ENCODE results near the gene CDKN2AIP. TPM values are rescaled to one million over a fixed set of nuclear protein-coding genes. Genes with fewer than 3 reads are reported as not detected.

Gene CDKN2AIP
- total and polyA plus RNA-seq, 2 donors (not counting 1 experiment from before 2014, with no cell fraction given): 13.6 to 36.0 TPM

DNA sequence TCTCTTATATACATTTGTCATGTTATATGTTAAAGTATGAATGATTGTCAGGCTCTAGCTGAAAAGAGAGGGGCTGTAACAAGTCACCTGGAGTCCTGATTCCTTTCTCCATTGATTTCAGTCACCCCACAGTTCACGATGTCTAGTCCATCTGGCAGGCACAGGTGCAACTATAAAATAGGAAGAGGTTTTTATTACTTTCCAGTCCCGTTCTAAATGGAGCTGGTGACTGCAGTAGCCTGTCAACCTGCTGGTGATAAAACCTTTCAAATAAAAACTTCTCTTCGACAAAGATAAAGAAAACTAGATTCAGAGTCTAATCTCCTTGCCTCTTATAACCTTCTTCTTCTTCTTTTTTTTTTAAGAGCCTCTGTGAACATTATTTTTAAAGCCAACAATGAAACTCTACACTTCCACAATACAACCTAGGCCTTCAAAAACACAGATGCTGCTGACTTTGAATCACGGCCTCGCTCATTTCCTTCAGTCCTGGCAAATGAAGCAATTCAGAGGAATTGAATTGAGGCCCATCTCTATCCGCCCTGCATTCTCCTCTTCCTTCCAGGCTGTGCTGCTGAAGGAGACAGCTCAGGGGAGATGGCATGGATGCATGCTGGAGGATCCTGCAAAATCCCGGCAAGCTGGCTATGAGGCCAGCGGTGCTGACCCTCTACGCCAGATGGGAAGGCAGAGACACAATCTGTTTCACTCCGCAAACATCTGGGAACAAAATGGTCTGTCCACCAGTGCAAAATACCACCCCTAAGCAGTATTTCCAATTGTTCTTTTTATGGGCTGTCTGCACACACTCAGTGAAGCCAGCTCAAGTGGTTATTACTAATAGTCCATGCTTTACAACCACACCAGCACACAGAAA lies 27.3 kb upstream of the CDKN2AIP start:
- ATAC-seq (ENCODE audit: low read depth) (no peak), DNase-seq (no peak)
- Histone ChIP-seq H3K36me3 (replicated peaks in 1 of 2; ENCODE audit: control extremely low read depth in 1 of 2, control insufficient read depth in 1 of 2, extremely low read depth in 1 of 2, insufficient read depth in 2 of 2, low read length in 1 of 2) (no peaks in the 10 kb centered on the region), H2AFZ (ENCODE audit: insufficient read depth, low read depth, low read length, poor library complexity, severe bottlenecking) (peak overlapping the region; percentile 14), H3K9ac (ENCODE audit: low read length) (no peak overlapping the region), H4K20me1 (ENCODE audit: control insufficient read depth, insufficient read depth, low read length, poor library complexity, severe bottlenecking) (no peaks in the 10 kb centered on the region), H3K4me2 (replicated peaks; ENCODE audit: low read depth, low read length, poor library complexity, severe bottlenecking) (no peak overlapping the region), H3K4me1 (ENCODE audit: control insufficient read depth in 2 of 2, insufficient read depth in 2 of 2, low read length in 2 of 2) (no peaks in the 10 kb centered on the region), H3K27ac (ENCODE audit: low read length in 2 of 2) (no peak overlapping the region), H3K79me2 (ENCODE audit: control insufficient read depth, insufficient read depth, low read length) (no peaks in the 10 kb centered on the region), H3K9me3 (ENCODE audit: control extremely low read depth in 1 of 3, control insufficient read depth in 2 of 3, insufficient read depth in 1 of 3, low read length in 2 of 3) (no peaks in the 10 kb centered on the region), H3K4me3 (ENCODE audit: control extremely low read depth in 1 of 5, extremely low read depth in 1 of 5, insufficient read depth in 1 of 5, low read depth in 2 of 5, low read length in 4 of 5) (no peak overlapping the region), H3K27me3 (replicated peaks in 1 of 4; ENCODE audit: control extremely low read depth in 1 of 4, control insufficient read depth in 3 of 4, insufficient read depth in 4 of 4, low read length in 3 of 4) (no peaks in the 10 kb centered on the region)
- H3K4me3 Mint-ChIP-seq: no peak overlapping the region
- H3K4me1 Mint-ChIP-seq: peaks cover 2% of the 10 kb centered on the region
- POLR2A ChIA-PET: no interaction called here
- CTCF ChIA-PET: interaction anchor here (1.1 kb wide), 1 partner anchor 10 kb away, joined by 3 read pairs; no protein-coding TSS in a partner anchor
- no peak for TF ChIP-seq EZH2 (IDR thresholded peaks at IDR 0.05; ENCODE audit: borderline replicate concordance, insufficient read depth, low read depth, low read length, poor library complexity, severe bottlenecking)
- TF ChIP-seq, protein P1, sequence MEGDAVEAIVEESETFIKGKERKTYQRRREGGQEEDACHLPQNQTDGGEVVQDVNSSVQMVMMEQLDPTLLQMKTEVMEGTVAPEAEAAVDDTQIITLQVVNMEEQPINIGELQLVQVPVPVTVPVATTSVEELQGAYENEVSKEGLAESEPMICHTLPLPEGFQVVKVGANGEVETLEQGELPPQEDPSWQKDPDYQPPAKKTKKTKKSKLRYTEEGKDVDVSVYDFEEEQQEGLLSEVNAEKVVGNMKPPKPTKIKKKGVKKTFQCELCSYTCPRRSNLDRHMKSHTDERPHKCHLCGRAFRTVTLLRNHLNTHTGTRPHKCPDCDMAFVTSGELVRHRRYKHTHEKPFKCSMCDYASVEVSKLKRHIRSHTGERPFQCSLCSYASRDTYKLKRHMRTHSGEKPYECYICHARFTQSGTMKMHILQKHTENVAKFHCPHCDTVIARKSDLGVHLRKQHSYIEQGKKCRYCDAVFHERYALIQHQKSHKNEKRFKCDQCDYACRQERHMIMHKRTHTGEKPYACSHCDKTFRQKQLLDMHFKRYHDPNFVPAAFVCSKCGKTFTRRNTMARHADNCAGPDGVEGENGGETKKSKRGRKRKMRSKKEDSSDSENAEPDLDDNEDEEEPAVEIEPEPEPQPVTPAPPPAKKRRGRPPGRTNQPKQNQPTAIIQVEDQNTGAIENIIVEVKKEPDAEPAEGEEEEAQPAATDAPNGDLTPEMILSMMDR (IDR thresholded peaks at IDR 0.05): no peak
- no peak overlapping the region for H3K27ac Mint-ChIP-seq
- H3K9me3 Mint-ChIP-seq (ENCODE audit: insufficient read depth): no peaks in the 10 kb centered on the region
- no peaks in the 10 kb centered on the region for H3K27me3 Mint-ChIP-seq
- 76% methylated on average over 10 of the region's 10 CpGs for WGBS (ENCODE audit: insufficient coverage)
- intact Hi-C loops (cut with micrococcal nuclease): no loop called here

DNA sequence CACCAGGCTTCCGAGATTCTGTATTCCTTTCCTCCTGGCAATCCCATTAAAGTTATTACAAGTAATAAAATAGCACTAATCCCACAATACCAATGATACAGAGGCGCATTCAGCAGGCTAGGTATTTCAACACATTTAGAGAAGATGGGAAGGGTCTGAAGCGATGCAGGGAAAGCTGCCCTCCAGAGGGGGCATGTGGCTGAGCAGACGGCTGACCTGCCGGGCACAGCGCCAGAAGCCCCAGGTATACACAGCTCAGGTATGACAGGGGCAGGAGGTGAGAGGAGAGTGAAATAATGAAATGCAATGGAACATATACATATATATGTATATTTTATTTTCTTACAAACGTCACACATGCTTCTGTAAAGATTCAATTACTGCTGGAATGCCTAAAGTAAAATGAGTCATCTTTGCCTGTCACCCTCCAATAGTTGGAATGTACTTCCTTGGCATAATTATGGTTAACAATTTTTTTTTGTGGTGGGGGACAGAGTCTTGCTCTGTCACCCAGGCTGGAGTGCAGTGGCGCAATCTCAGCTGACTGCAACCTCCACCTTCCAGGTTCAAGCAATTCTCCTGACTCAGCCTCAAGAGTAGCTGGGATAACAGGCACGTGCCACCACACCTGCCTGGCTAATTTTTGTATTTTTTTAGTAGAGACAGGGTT lies 21.3 kb upstream of the CDKN2AIP start:
- Histone ChIP-seq H3K36me3 (replicated peaks in 1 of 2; ENCODE audit: control extremely low read depth in 1 of 2, control insufficient read depth in 1 of 2, extremely low read depth in 1 of 2, insufficient read depth in 2 of 2, low read length in 1 of 2) (no peaks in the 10 kb centered on the region), H3K27ac (ENCODE audit: low read length in 2 of 2) (no peak overlapping the region), H3K9ac (ENCODE audit: low read length) (no peak overlapping the region), H3K4me1 (ENCODE audit: control insufficient read depth in 2 of 2, insufficient read depth in 2 of 2, low read length in 2 of 2) (no peaks in the 10 kb centered on the region), H3K4me2 (replicated peaks; ENCODE audit: low read depth, low read length, poor library complexity, severe bottlenecking) (no peak overlapping the region), H3K4me3 (ENCODE audit: control extremely low read depth in 1 of 5, extremely low read depth in 1 of 5, insufficient read depth in 1 of 5, low read depth in 2 of 5, low read length in 4 of 5) (no peak overlapping the region), H3K79me2 (ENCODE audit: control insufficient read depth, insufficient read depth, low read length) (no peaks in the 10 kb centered on the region), H3K27me3 (replicated peaks in 1 of 4; ENCODE audit: control extremely low read depth in 1 of 4, control insufficient read depth in 3 of 4, insufficient read depth in 4 of 4, low read length in 3 of 4) (no peaks in the 10 kb centered on the region), H4K20me1 (ENCODE audit: control insufficient read depth, insufficient read depth, low read length, poor library complexity, severe bottlenecking) (no peaks in the 10 kb centered on the region), H3K9me3 (ENCODE audit: control extremely low read depth in 1 of 3, control insufficient read depth in 2 of 3, insufficient read depth in 1 of 3, low read length in 2 of 3) (no peaks in the 10 kb centered on the region), H2AFZ (ENCODE audit: insufficient read depth, low read depth, low read length, poor library complexity, severe bottlenecking) (no peak overlapping the region)
- no peak overlapping the region for H3K4me3 Mint-ChIP-seq
- no peaks in the 10 kb centered on the region for H3K4me1 Mint-ChIP-seq
- CTCF ChIA-PET: interaction anchor here (0.9 kb wide), 1 partner anchor 16 kb away, joined by 3 read pairs; no protein-coding TSS in a partner anchor
- POLR2A ChIA-PET: no interaction called here
- WGBS (ENCODE audit: insufficient coverage): 90% methylated on average over 2 of the region's 9 CpGs
- H3K27ac Mint-ChIP-seq: no peak overlapping the region
- no peak for ATAC-seq (ENCODE audit: low read depth)
- no peaks in the 10 kb centered on the region for H3K9me3 Mint-ChIP-seq (ENCODE audit: insufficient read depth)
- intact Hi-C loops (cut with micrococcal nuclease): no loop called here
- TF ChIP-seq, protein P1 (IDR thresholded peaks at IDR 0.05): no peak
- no peak for TF ChIP-seq EZH2 (IDR thresholded peaks at IDR 0.05; ENCODE audit: borderline replicate concordance, insufficient read depth, low read depth, low read length, poor library complexity, severe bottlenecking)
- DNase-seq: no peak
- H3K27me3 Mint-ChIP-seq: peaks cover 7% of the 10 kb centered on the region
